HUES48 (cell line): ENCODE data around the gene TMEM163.

Experiments
- H3K27ac ChIP-seq: one replicate; pipeline ENCODE4 v1.7.0; 2013; ENCODE audit warnings: low read depth, low read length, inconsistent platforms
- H3K27me3 ChIP-seq: 2 replicates; pipeline ENCODE4 v1.6.1; 2013; ENCODE audit warnings: mild to moderate bottlenecking, low read length; ENCODE audit not compliant: control insufficient read depth, insufficient read depth
- H3K36me3 ChIP-seq: 2 replicates; pipeline ENCODE4 v1.6.1; 2013; ENCODE audit warnings: low read length; ENCODE audit not compliant: control insufficient read depth, insufficient read depth
- H3K4me1 ChIP-seq: 2 replicates; pipeline ENCODE4 v1.6.1; 2013; ENCODE audit warnings: mild to moderate bottlenecking, low read length; ENCODE audit not compliant: control insufficient read depth, insufficient read depth
- H3K4me3 ChIP-seq: 2 replicates; pipeline ENCODE4 v1.5.1; 2013; ENCODE audit warnings: mild to moderate bottlenecking, low read depth, low read length
- H3K9ac ChIP-seq: 2 replicates; pipeline ENCODE4 v1.6.1; 2013; ENCODE audit warnings: mild to moderate bottlenecking, low read depth, low read length, moderate library complexity
- H3K9me3 ChIP-seq: 2 replicates; pipeline ENCODE4 v1.6.1; 2013; ENCODE audit warnings: low read length; ENCODE audit not compliant: control insufficient read depth, insufficient read depth

Gene TMEM163

DNA sequence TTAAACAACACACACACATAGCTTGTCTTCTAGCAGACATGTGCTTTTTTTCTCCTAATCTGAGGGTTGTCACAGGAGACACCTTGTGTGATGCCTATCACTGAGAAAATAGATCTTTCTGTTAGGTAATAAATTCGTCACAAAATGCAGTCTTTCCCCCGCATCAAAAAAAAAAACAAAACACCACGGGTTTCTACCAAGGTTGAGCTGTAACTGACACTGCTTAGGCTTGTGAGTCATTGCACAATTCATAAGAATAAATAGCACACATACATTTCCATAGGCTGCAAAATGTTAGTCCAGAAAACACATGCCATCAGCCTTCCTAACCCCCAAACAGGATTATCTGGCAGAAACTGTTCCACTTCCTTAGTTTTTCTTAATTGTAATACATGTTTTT lies 6.5 kb downstream of the TMEM163 start:
- no peaks in the 10 kb centered on the region for H3K36me3 ChIP-seq
- H3K9ac ChIP-seq: no peak overlapping the region
- no peak overlapping the region for H3K4me3 ChIP-seq
- H3K27me3 ChIP-seq: peaks cover 19% of the 10 kb centered on the region
- H3K27ac ChIP-seq: no peak overlapping the region
- no peaks in the 10 kb centered on the region for H3K9me3 ChIP-seq
- peaks cover 20% of the 10 kb centered on the region for H3K4me1 ChIP-seq

GRCh38 chr2:134711692-134712091 lies 7.1 kb downstream of the TMEM163 start:
- no peaks in the 10 kb centered on the region for H3K9me3 ChIP-seq
- H3K9ac ChIP-seq: no peak overlapping the region
- peaks cover 17% of the 10 kb centered on the region for H3K4me1 ChIP-seq
- H3K36me3 ChIP-seq: no peaks in the 10 kb centered on the region
- H3K27ac ChIP-seq: no peak overlapping the region
- H3K4me3 ChIP-seq: no peak overlapping the region
- H3K27me3 ChIP-seq: peaks cover 13% of the 10 kb centered on the region

DNA sequence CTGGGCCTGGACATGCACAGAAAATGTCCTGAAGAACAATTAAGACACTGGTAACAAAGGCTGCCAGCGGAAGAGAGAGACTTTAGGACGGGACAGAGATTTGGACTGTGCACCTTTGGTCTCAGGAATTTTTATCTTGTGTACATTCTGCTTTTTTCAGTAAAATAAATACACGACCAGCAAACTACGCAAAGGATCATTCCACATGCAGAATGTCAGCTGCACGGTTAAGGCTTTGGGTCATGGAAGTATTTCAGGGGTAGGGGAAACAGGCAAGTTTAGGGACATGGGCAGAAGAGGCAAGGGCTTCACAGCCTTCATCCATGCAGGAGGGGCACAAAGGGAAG lies 11.5 kb downstream of the TMEM163 start:
- H3K4me1 ChIP-seq: peaks cover 19% of the 10 kb centered on the region
- no peaks in the 10 kb centered on the region for H3K36me3 ChIP-seq
- no peaks in the 10 kb centered on the region for H3K27me3 ChIP-seq
- no peak overlapping the region for H3K4me3 ChIP-seq
- H3K9ac ChIP-seq: no peak overlapping the region
- H3K27ac ChIP-seq: no peak overlapping the region
- H3K9me3 ChIP-seq: no peaks in the 10 kb centered on the region

DNA sequence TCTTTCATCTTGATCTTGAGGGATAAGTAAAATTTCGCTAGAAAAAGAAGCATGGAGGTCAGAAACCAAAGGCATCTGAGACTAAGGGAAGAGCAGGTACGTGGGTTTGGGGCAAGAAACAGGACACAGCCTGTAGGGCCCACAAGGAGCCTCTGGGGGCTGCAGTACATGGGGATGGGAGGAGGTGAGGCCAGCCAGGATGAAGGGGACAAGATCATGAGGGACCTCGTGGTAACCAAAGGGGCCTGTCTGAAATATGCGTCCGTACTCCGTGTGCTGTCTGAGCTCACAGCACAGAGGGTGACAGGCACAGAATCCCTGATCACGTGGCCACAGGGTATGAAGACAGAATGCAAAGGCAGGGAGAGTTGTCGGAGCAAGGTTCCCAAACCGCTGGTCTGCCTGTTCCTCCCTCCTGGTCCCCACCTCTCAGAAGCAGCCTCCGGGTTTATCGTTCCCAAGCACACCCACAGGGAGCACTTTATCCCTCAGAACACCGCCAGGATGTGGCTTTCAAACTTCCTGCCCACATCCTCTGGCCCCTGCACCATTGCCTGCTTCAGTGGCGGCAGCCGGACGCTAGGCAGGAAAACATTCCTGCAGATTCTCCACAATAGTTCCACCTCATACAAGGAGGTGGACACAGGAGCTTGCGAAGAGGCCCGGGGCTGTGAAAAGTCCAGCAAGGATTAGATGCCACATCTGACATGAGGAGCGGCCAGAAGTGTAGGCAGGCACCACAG lies 12.0 kb downstream of the TMEM163 start:
- peaks cover 14% of the 10 kb centered on the region for H3K4me1 ChIP-seq
- no peaks in the 10 kb centered on the region for H3K27me3 ChIP-seq
- H3K4me3 ChIP-seq: no peak overlapping the region
- no peaks in the 10 kb centered on the region for H3K9me3 ChIP-seq
- no peak overlapping the region for H3K27ac ChIP-seq
- H3K36me3 ChIP-seq: no peaks in the 10 kb centered on the region
- H3K9ac ChIP-seq: no peak overlapping the region

GRCh38 chr2:134705861-134706586 lies 12.8 kb downstream of the TMEM163 start:
- H3K36me3 ChIP-seq: no peaks in the 10 kb centered on the region
- H3K9me3 ChIP-seq: no peaks in the 10 kb centered on the region
- H3K4me1 ChIP-seq: peaks cover 11% of the 10 kb centered on the region
- no peaks in the 10 kb centered on the region for H3K27me3 ChIP-seq
- no peak overlapping the region for H3K27ac ChIP-seq
- H3K9ac ChIP-seq: no peak overlapping the region
- H3K4me3 ChIP-seq: no peak overlapping the region

- no peak overlapping the region for H3K9ac ChIP-seq
- H3K4me3 ChIP-seq: no peak overlapping the region
- no peaks in the 10 kb centered on the region for H3K36me3 ChIP-seq
- H3K27me3 ChIP-seq: no peaks in the 10 kb centered on the region
- no peaks in the 10 kb centered on the region for H3K9me3 ChIP-seq
- no peak overlapping the region for H3K27ac ChIP-seq
- H3K4me1 ChIP-seq: peaks cover 11% of the 10 kb centered on the region
Observed at GRCh38 chr2:134704173-134704572, 14.6 kb downstream of the TMEM163 start.

GRCh38 chr2:134703426-134703825 lies 15.4 kb downstream of the TMEM163 start:
- Histone ChIP-seq H3K27me3 (no peaks in the 10 kb centered on the region), H3K4me1 (peaks cover 11% of the 10 kb centered on the region), H3K9me3 (no peaks in the 10 kb centered on the region), H3K36me3 (no peaks in the 10 kb centered on the region), H3K4me3 (no peak overlapping the region), H3K9ac (no peak overlapping the region), H3K27ac (no peak overlapping the region)

DNA sequence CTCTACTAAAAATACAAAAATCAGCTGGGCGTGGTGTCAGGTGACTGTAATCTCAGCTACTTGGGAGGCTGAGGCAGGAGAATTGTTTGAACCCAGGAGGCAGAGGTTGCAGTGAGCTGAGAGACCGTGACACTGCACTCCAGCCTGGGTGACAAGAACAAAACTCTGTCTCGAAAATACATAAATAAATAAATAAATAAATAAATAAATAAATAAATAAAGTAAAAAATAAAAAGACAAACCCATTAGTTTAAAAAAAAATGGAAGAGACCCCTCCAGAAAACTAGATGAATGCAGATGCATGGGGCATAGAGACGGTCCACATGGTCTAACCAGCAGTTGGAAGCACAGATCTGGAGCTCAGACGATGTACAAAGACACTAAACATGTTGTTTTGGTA lies 18.1 kb downstream of the TMEM163 start:
- H3K9ac ChIP-seq: no peak overlapping the region
- H3K36me3 ChIP-seq: no peaks in the 10 kb centered on the region
- H3K4me3 ChIP-seq: no peak overlapping the region
- H3K27ac ChIP-seq: no peak overlapping the region
- H3K9me3 ChIP-seq: no peaks in the 10 kb centered on the region
- no peaks in the 10 kb centered on the region for H3K27me3 ChIP-seq
- peaks cover 3% of the 10 kb centered on the region; the same call in 1 of the 2 replicates for H3K4me1 ChIP-seq

- no peak overlapping the region for H3K4me3 ChIP-seq
- no peaks in the 10 kb centered on the region for H3K27me3 ChIP-seq
- no peaks in the 10 kb centered on the region for H3K36me3 ChIP-seq
- H3K9ac ChIP-seq: no peak overlapping the region
- H3K27ac ChIP-seq: no peak overlapping the region
- no peaks in the 10 kb centered on the region for H3K9me3 ChIP-seq
- no peaks in the 10 kb centered on the region for H3K4me1 ChIP-seq
Observed at GRCh38 chr2:134694411-134694810, 24.4 kb downstream of the TMEM163 start.

GRCh38 chr2:134693359-134694330 lies 25.2 kb downstream of the TMEM163 start:
- no peak overlapping the region for H3K27ac ChIP-seq
- no peaks in the 10 kb centered on the region for H3K36me3 ChIP-seq
- H3K27me3 ChIP-seq: no peaks in the 10 kb centered on the region
- no peak overlapping the region for H3K9ac ChIP-seq
- no peak overlapping the region for H3K4me3 ChIP-seq
- no peaks in the 10 kb centered on the region for H3K4me1 ChIP-seq
- H3K9me3 ChIP-seq: no peaks in the 10 kb centered on the region
